ENCODE results near the gene FUT1.

Gene FUT1

DNA sequence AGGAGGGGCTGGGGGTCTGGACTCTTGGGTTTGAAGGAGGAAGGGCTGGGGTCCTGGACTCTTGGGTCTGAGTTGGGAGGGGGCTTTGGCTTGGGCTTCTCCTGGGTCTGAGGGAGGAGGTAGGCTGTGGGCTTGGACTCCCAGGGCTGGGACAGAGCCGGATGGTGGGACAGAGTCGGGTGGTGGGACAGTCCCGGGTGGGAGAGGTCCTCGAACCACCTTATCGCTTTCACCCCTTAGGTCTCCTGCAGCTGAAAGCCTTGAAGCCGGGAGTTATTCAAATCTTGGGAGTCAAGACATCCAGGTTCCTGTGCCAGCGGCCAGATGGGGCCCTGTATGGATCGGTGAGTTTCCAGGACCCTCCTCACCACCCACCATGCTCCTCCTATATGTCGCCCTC lies 4.2 kb upstream of the FUT1 start:
- Histone ChIP-seq H3K9me3 (ENCODE audit: insufficient read depth, low read depth, low read length) (no peaks in the 10 kb centered on the region), H3K27me3 (ENCODE audit: insufficient read depth, low read length, poor library complexity, severe bottlenecking) (no peaks in the 10 kb centered on the region), H4K20me1 (ENCODE audit: insufficient read depth, low read length, poor library complexity, severe bottlenecking) (no peaks in the 10 kb centered on the region), H3K4me1 (ENCODE audit: insufficient read depth, low read length, poor library complexity, severe bottlenecking) (peaks cover 4% of the 10 kb centered on the region), H3K4me2 (ENCODE audit: low read depth, low read length, poor library complexity, severe bottlenecking) (no peak overlapping the region), H3K79me2 (ENCODE audit: insufficient read depth, low read length) (no peaks in the 10 kb centered on the region), H3K9me2 (replicated peaks; ENCODE audit: low read depth, low read length) (no peaks in the 10 kb centered on the region), H3F3A (ENCODE audit: low read depth) (no peaks in the 10 kb centered on the region), H3K4me3 (ENCODE audit: low read length, poor library complexity, severe bottlenecking) (no peak overlapping the region), H2AFZ (ENCODE audit: low read length) (no peak overlapping the region), H3K9ac (ENCODE audit: low read depth, low read length, poor library complexity, severe bottlenecking) (no peak overlapping the region), H3K36me3 (ENCODE audit: insufficient read depth, low read length) (no peaks in the 10 kb centered on the region)
- TF ChIP-seq EZH2phosphoT487 (IDR thresholded peaks at IDR 0.05; ENCODE audit: borderline replicate concordance) = no peak
- TF ChIP-seq, protein P1, sequence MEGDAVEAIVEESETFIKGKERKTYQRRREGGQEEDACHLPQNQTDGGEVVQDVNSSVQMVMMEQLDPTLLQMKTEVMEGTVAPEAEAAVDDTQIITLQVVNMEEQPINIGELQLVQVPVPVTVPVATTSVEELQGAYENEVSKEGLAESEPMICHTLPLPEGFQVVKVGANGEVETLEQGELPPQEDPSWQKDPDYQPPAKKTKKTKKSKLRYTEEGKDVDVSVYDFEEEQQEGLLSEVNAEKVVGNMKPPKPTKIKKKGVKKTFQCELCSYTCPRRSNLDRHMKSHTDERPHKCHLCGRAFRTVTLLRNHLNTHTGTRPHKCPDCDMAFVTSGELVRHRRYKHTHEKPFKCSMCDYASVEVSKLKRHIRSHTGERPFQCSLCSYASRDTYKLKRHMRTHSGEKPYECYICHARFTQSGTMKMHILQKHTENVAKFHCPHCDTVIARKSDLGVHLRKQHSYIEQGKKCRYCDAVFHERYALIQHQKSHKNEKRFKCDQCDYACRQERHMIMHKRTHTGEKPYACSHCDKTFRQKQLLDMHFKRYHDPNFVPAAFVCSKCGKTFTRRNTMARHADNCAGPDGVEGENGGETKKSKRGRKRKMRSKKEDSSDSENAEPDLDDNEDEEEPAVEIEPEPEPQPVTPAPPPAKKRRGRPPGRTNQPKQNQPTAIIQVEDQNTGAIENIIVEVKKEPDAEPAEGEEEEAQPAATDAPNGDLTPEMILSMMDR (conservative IDR thresholded peaks at IDR 0.05; ENCODE audit: low read length) = no peak

DNA sequence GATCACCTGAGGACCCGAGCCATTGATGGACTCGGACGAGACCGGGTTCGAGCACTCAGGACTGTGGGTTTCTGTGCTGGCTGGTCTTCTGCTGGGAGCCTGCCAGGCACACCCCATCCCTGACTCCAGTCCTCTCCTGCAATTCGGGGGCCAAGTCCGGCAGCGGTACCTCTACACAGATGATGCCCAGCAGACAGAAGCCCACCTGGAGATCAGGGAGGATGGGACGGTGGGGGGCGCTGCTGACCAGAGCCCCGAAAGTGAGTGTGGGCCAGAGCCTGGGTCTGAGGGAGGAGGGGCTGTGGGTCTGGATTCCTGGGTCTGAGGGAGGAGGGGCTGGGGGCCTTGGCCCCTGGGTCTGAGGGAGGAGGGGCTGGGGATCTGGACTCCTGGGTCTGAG lies 3.8 kb upstream of the FUT1 start:
- TF ChIP-seq, protein P1 (conservative IDR thresholded peaks at IDR 0.05; ENCODE audit: low read length) = no peak
- no peak for TF ChIP-seq EZH2phosphoT487 (IDR thresholded peaks at IDR 0.05; ENCODE audit: borderline replicate concordance)
- Histone ChIP-seq H3K4me2 (ENCODE audit: low read depth, low read length, poor library complexity, severe bottlenecking) (no peak overlapping the region), H3K79me2 (ENCODE audit: insufficient read depth, low read length) (no peaks in the 10 kb centered on the region), H3K9ac (ENCODE audit: low read depth, low read length, poor library complexity, severe bottlenecking) (no peak overlapping the region), H3K9me3 (ENCODE audit: insufficient read depth, low read depth, low read length) (no peaks in the 10 kb centered on the region), H3K4me3 (ENCODE audit: low read length, poor library complexity, severe bottlenecking) (no peak overlapping the region), H3K27me3 (ENCODE audit: insufficient read depth, low read length, poor library complexity, severe bottlenecking) (no peaks in the 10 kb centered on the region), H2AFZ (ENCODE audit: low read length) (no peak overlapping the region), H3K4me1 (ENCODE audit: insufficient read depth, low read length, poor library complexity, severe bottlenecking) (peaks cover 4% of the 10 kb centered on the region), H4K20me1 (ENCODE audit: insufficient read depth, low read length, poor library complexity, severe bottlenecking) (no peaks in the 10 kb centered on the region), H3K36me3 (ENCODE audit: insufficient read depth, low read length) (no peaks in the 10 kb centered on the region), H3F3A (ENCODE audit: low read depth) (no peaks in the 10 kb centered on the region), H3K9me2 (replicated peaks; ENCODE audit: low read depth, low read length) (no peaks in the 10 kb centered on the region)

DNA sequence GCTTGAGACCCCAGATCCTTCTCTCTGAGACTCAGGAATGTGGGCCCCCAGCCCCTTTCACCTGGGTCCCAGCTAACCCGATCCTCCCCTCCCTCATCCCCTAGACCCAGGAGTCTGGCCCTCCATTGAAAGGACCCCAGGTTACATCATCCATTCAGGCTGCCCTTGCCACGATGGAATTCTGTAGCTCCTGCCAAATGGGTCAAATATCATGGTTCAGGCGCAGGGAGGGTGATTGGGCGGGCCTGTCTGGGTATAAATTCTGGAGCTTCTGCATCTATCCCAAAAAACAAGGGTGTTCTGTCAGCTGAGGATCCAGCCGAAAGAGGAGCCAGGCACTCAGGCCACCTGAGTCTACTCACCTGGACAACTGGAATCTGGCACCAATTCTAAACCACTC lies 3.3 kb upstream of the FUT1 start:
- TF ChIP-seq, protein P1 (conservative IDR thresholded peaks at IDR 0.05; ENCODE audit: low read length) = no peak
- no peak for TF ChIP-seq EZH2phosphoT487 (IDR thresholded peaks at IDR 0.05; ENCODE audit: borderline replicate concordance)

More for the DNA sequence above, 3.3 kb upstream of the FUT1 start:
- H4K20me1 ChIP-seq (ENCODE audit: insufficient read depth, low read length, poor library complexity, severe bottlenecking) = no peaks in the 10 kb centered on the region
- H3K9ac ChIP-seq (ENCODE audit: low read depth, low read length, poor library complexity, severe bottlenecking) = no peak overlapping the region
- H2AFZ ChIP-seq (ENCODE audit: low read length) = no peak overlapping the region
- no peaks in the 10 kb centered on the region for H3K36me3 ChIP-seq (ENCODE audit: insufficient read depth, low read length)
- no peaks in the 10 kb centered on the region for H3F3A ChIP-seq (ENCODE audit: low read depth)
- H3K4me3 ChIP-seq (ENCODE audit: low read length, poor library complexity, severe bottlenecking) = no peak overlapping the region
- H3K4me1 ChIP-seq (ENCODE audit: insufficient read depth, low read length, poor library complexity, severe bottlenecking) = peaks cover 4% of the 10 kb centered on the region
- no peaks in the 10 kb centered on the region for H3K9me3 ChIP-seq (ENCODE audit: insufficient read depth, low read depth, low read length)
- H3K27me3 ChIP-seq (ENCODE audit: insufficient read depth, low read length, poor library complexity, severe bottlenecking) = no peaks in the 10 kb centered on the region
- H3K9me2 ChIP-seq (replicated peaks; ENCODE audit: low read depth, low read length) = no peaks in the 10 kb centered on the region
- H3K4me2 ChIP-seq (ENCODE audit: low read depth, low read length, poor library complexity, severe bottlenecking) = no peak overlapping the region
- H3K79me2 ChIP-seq (ENCODE audit: insufficient read depth, low read length) = no peaks in the 10 kb centered on the region

Data from Loucy (cell line).